NCI-H82 treated with DMSO at 0.1 percent for 48 hours (cell line): ENCODE data around the gene ANKAR.
"Not testable (repeated sequence)": the region's sequence is repeated elsewhere in the genome, so short reads cannot be mapped to it uniquely, and the experiment has no call there.

Experiments
- DNase-seq: peaks from one replicate; lab custom pipeline; 2025; ENCODE audit not compliant: unreplicated experiment; lab: John Stamatoyannopoulos, UW

ANKAR gene

DNA sequence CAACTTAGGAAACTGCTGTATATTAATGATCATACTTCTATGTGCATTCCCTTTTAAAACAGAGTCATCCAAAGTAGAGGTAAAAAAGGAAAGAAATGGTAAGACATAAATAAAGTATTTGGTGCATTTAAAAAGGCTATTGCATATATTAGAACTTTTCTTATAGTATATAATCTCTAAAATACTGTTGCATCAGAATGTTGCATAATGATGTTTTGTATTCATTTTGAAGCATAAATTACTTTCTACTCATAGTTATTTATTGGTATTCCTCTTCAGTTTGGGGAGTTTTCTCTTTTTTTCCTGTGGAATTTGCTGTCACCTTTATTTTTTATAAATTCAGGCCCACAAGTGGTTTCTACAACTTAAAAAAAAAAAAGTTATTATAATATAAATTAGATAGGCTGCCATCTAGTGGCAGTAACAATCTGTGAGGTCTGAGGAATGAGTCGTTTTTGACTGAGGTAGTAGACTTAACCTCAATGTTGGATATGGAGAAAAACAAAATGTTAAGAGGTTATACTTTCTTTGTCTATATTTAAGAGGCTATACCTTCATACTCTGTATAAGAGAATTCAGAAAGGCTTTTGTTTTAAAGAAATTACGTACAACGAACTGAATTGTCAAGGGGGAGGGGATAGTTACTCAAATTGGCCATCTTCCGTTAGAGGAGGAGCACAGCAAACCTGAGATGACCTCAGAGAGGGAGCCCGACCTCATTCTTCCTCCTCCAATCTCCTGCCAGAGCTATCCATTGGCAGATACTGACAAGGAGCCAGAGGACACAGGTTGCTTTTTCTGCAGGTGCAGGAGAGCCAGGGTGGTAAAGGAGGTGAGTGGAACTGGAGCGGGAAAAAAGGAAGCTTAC is 23.8 kb downstream of the ANKAR start:
- no peak for DNase-seq

- no peak for DNase-seq
These were observed 26.2 kb downstream of the ANKAR start for GRCh38 chr2:189700681-189701080.

DNA sequence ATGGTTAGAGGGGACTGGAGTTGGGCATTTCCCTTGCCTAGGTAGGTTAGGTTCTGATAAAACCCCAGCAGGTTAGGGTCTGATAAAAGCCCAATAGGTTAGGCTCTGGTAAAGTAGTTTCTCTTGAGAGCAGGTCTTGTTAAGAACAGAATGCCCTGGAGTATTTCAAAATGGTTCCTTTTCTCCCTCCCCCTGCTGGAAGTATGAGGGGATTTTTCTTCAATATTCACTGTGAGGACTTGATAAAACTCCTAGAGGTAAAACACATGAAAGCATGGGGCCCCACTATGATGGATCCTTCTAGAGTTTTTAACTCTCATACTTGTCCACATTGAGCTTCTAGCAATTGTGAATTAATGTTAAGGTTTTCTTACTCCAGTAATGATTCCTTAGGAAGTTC is 27.6 kb downstream of the ANKAR start:
- DNase-seq: no peak

DNA sequence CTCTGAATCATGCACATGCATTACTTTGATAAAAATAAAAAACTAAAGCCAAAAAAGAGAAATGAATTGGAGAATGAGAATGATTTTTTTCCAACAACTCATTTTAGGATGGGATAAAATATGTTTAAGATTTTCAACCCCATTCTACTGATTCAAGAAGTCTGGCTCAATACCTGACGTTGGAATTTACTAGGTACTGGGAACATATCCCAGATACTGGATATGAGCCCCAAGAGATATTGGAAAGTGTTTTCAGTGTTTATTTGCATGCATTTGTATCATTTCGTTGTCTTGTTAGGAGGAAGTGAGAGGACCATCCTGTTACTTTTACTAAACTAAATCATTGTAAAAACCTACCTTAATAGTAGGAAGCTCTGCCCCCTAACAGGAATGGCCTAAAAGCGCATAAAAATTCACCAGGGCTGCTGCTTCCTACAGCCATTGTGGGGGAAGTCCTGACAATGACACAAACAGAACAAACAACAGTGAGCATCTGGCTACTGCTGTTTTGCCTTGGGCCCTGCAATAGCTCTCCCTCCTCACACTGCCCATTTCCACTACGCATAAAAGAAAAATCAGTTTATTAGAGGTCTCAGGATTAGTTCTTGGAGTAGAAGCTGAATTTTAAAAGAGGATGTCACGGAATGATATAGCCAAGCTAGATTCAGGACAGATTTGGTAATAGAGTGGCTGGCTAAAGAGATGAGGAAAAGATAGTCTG is 35.2 kb downstream of the ANKAR start:
- no peak for DNase-seq

GRCh38 chr2:189717593-189717992 is 43.1 kb downstream of the ANKAR start:
- DNase-seq: not testable (repeated sequence)

DNA sequence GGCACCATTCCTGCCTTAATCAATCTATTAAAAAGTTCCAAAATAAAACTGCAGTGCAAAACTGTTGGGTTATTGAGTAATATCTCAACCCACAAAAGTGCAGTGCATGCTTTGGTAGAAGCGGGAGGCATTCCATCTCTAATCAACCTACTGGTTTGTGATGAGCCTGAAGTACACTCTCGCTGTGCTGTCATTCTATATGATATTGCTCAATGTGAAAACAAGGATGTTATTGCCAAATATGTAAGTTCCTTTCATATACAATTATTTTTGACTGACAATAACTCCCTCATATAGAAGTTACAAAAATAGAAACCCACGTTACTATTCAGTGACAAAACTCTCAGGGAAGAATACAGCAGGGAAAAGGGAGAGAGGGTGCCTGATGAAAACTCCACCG is 45.1 kb downstream of the ANKAR start:
- no peak for DNase-seq

- DNase-seq: no peak
These were observed 48.7 kb downstream of the ANKAR start for GRCh38 chr2:189723192-189723591.
